ENCODE measurements around the gene RRAS2. TPM values are rescaled to one million over a fixed set of nuclear protein-coding genes. Genes with fewer than 3 reads are reported as not detected.

The RRAS2 gene
- total and polyA plus RNA-seq, 10 of the 15 experiments (the other 5 are each of a cell fraction or from before 2014, with no cell fraction given): 26.9 to 72.4 (median 45.4) TPM

GRCh38 chr11:14308897-14309387, 50.0 kb downstream of the RRAS2 start (continued):
- TF ChIP-seq, protein P1, sequence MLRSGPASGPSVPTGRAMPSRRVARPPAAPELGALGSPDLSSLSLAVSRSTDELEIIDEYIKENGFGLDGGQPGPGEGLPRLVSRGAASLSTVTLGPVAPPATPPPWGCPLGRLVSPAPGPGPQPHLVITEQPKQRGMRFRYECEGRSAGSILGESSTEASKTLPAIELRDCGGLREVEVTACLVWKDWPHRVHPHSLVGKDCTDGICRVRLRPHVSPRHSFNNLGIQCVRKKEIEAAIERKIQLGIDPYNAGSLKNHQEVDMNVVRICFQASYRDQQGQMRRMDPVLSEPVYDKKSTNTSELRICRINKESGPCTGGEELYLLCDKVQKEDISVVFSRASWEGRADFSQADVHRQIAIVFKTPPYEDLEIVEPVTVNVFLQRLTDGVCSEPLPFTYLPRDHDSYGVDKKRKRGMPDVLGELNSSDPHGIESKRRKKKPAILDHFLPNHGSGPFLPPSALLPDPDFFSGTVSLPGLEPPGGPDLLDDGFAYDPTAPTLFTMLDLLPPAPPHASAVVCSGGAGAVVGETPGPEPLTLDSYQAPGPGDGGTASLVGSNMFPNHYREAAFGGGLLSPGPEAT (IDR thresholded peaks at IDR 0.05; ENCODE audit: low read depth): peak; percentile 87
- TF ChIP-seq ATF7 (IDR thresholded peaks at IDR 0.05; ENCODE audit: low read depth): peak; percentile 55; the same call in 1 of the 2 replicates
- TF ChIP-seq EP300 (IDR thresholded peaks at IDR 0.05; ENCODE audit: borderline replicate concordance in 1 of 2, control insufficient read depth in 1 of 2, low read depth in 2 of 2, low read length in 2 of 2): peak; percentile 68 to 76; a peak in 3 of 4 replicates
- peak; percentile 89 for TF ChIP-seq IKZF1 (conservative IDR thresholded peaks at IDR 0.05)
- peak; percentile 13; the same call in 1 of the 2 replicates for TF ChIP-seq RUNX3 (IDR thresholded peaks at IDR 0.05; ENCODE audit: low read length)
- no peak for TF ChIP-seq SUZ12 (IDR thresholded peaks at IDR 0.05; ENCODE audit: unreplicated experiment)
- no peak for TF ChIP-seq NKRF (conservative IDR thresholded peaks at IDR 0.05)
- no peak for TF ChIP-seq SUPT20H (IDR thresholded peaks at IDR 0.05; ENCODE audit: borderline replicate concordance, control insufficient read depth, low read depth, low read length)
- TF ChIP-seq MTA2 (IDR thresholded peaks at IDR 0.05; ENCODE audit: low read depth): peak; percentile 74
- no peak for TF ChIP-seq IRF4 (IDR thresholded peaks at IDR 0.05; ENCODE audit: low read depth, low read length)
- TF ChIP-seq NBN (IDR thresholded peaks at IDR 0.05): peak; percentile 85
- no peak for TF ChIP-seq YY1 (IDR thresholded peaks at IDR 0.05; ENCODE audit: low read depth, low read length)
- TF ChIP-seq HDGF (IDR thresholded peaks at IDR 0.05): no peak
- TF ChIP-seq NFIC (IDR thresholded peaks at IDR 0.05; ENCODE audit: low read depth, low read length): 0 out of 2 replicates have a peak, but pooled peaks have one; percentile 16
- TF ChIP-seq USF2 (IDR thresholded peaks at IDR 0.05; ENCODE audit: borderline replicate concordance, low read depth, low read length): no peak
- no peak for TF ChIP-seq SIX5 (IDR thresholded peaks at IDR 0.05; ENCODE audit: low read depth, low read length, severe bottlenecking)
- peak; percentile 3 to 39; a peak in 2 of 4 replicates for TF ChIP-seq BHLHE40 (IDR thresholded peaks at IDR 0.05; ENCODE audit: borderline replicate concordance in 1 of 2, low read depth in 2 of 2, low read length in 1 of 2)
- TF ChIP-seq SPI1 (IDR thresholded peaks at IDR 0.05; ENCODE audit: borderline replicate concordance, insufficient read depth, low read depth, low read length): peak; percentile 87
- TF ChIP-seq IKZF2 (IDR thresholded peaks at IDR 0.05): peak; percentile 90 to 92
